HL-60 (cell line): ENCODE data around the gene JUNB.

ENCODE experiments used
- DNase-seq, 2 experiments: peaks; one replicate each; pipeline ENCODE4 v3.0.0-alpha.2; 2010 to 2020; ENCODE audit warnings: low read depth in 1 of 2, low spot score in 1 of 2
- H3K27ac ChIP-seq: fragments of 250-450 bp; sonication (Bioruptor Pico); replicated peaks from 2 replicates; pipeline ENCODE4 v1.5.1; 2020; ENCODE audit warnings: mild to moderate bottlenecking, moderate library complexity
- H3K27me3 ChIP-seq: fragments of 250-450 bp; sonication (Bioruptor Pico); 2 replicates; pipeline ENCODE4 v1.5.1; 2021; ENCODE audit warnings: mild to moderate bottlenecking, moderate library complexity; ENCODE audit not compliant: insufficient read depth, poor library complexity, severe bottlenecking
- H3K4me3 ChIP-seq: replicated peaks from 2 replicates; pipeline ENCODE4 v1.5.1; 2011; ENCODE audit warnings: mild to moderate bottlenecking, control low read depth, low read length; ENCODE audit not compliant: insufficient read depth
- GABPA ChIP-seq: IDR thresholded peaks from 2 replicates; pipeline ENCODE4 v1.6.1; 2012; ENCODE audit warnings: low read depth
- POLR2AphosphoS5 ChIP-seq: IDR thresholded peaks from 2 replicates; pipeline ENCODE4 v1.6.1; 2012; ENCODE audit warnings: low read depth
- REST ChIP-seq: IDR thresholded peaks from 2 replicates; pipeline ENCODE4 v1.6.1; 2012; ENCODE audit warnings: low read depth; ENCODE audit not compliant: insufficient replicate concordance
- SPI1 ChIP-seq: IDR thresholded peaks from 2 replicates; pipeline ENCODE4 v1.6.1; 2012; ENCODE audit warnings: low read depth, mild to moderate bottlenecking, borderline replicate concordance
- TF ChIP-seq, protein P1 (sequence below): IDR thresholded peaks from one replicate; pipeline ENCODE4 v1.5.1; 2011; ENCODE audit warnings: low read length, control low read depth, inconsistent platforms; ENCODE audit not compliant: insufficient read depth

The JUNB gene

DNA sequence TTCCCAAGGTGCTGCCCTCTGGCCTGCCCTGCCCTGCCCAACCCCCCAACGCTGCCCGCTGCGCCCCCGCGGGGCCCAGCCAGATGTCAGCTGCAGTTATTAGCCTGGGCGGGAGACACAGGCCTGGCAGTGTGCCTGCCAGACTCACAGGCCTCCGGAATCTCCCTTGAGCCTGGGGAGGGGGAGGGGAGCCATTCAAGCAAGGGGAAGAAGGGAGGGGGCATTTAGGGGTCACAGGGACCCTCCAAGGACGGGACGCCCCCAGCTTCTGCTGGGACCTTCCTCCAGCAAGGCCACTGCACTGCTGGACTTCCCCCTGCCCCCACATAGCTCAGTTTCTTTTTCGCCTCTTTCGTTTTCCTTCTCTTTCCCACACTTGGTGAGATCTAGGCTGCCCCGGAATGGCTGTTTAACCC lies 2.6 kb upstream of the JUNB start:
- no peaks in the 10 kb centered on the region for H3K27me3 ChIP-seq
- DNase-seq: peak in 1 of 2 experiments; percentile 77
- TF ChIP-seq POLR2AphosphoS5 (peak; percentile 63), GABPA (no peak), REST (no peak)
- peak overlapping the region; percentile 42 for H3K4me3 ChIP-seq
- peak overlapping the region; percentile 95 for H3K27ac ChIP-seq

- H3K27me3 ChIP-seq: no peaks in the 10 kb centered on the region
- H3K27ac ChIP-seq: peak overlapping the region; percentile 95
- H3K4me3 ChIP-seq: peak overlapping the region; percentile 42
- TF ChIP-seq, protein P1, sequence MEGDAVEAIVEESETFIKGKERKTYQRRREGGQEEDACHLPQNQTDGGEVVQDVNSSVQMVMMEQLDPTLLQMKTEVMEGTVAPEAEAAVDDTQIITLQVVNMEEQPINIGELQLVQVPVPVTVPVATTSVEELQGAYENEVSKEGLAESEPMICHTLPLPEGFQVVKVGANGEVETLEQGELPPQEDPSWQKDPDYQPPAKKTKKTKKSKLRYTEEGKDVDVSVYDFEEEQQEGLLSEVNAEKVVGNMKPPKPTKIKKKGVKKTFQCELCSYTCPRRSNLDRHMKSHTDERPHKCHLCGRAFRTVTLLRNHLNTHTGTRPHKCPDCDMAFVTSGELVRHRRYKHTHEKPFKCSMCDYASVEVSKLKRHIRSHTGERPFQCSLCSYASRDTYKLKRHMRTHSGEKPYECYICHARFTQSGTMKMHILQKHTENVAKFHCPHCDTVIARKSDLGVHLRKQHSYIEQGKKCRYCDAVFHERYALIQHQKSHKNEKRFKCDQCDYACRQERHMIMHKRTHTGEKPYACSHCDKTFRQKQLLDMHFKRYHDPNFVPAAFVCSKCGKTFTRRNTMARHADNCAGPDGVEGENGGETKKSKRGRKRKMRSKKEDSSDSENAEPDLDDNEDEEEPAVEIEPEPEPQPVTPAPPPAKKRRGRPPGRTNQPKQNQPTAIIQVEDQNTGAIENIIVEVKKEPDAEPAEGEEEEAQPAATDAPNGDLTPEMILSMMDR: no peak
- TF ChIP-seq POLR2AphosphoS5: peak; percentile 33
- no peak for TF ChIP-seq REST
- TF ChIP-seq GABPA: no peak
- no peak for TF ChIP-seq SPI1
- no peak for DNase-seq
Observed at GRCh38 chr19:12789098-12789903, 2.0 kb upstream of the JUNB start.

DNA sequence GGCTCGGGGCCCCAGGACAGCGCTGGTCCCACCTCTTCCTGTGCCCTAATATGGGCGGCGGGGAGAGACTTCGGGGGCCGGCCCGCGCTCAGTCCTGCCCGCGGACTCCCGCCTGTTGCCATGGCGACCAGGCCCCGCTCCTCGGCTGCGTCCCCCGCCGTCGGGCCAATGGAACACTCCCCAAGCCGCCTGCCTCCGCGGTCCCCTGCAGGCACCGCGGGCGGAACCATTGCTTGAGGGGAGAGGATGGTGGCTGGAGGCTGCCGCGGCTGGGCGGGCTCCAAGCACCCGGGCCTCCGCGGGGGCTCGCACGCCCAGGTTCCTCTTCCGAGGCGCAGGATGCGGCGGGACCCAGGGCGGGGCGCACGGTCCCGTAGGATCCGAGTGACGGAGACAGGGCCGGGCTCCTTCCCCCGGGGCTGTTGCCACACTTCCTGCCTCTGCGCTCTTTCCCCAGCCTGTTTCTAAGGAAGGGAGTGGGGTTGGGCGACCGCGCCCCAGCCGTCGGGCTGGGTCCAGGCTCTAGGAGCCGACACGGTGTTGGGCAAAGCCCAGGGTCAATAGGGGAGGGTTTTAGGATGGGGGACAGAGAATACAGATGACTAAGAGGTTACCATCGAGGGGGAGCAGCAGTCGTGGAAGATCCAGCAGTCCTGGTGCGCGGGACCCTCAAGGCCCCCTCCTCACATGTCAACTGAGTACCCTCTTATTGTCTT lies 1.2 kb upstream of the JUNB start:
- peak overlapping the region; percentile 95 for H3K27ac ChIP-seq
- H3K27me3 ChIP-seq: no peaks in the 10 kb centered on the region
- peak; percentile 99 for DNase-seq
- TF ChIP-seq GABPA (peak; percentile 73), POLR2AphosphoS5 (peak; percentile 63), REST (no peak), SPI1 (peak; percentile 50; the same call in 1 of the 2 replicates)
- TF ChIP-seq, protein P1: no peak
- H3K4me3 ChIP-seq: peak overlapping the region; percentile 91
